G401 (cell line): ENCODE results near the gene FAM13B. TPM values are rescaled to one million over a fixed set of nuclear protein-coding genes. Genes with fewer than 3 reads are reported as not detected.
A peak's percentile ranks its signal among the peaks of the same experiment; 100 is the strongest.
"Not testable (repeated sequence)": the region's sequence is repeated elsewhere in the genome, so short reads cannot be mapped to it uniquely, and the experiment has no call there.

Experiments used
- DNase-seq: peaks from one replicate; pipeline ENCODE4 v3.0.0-alpha.2; 2015; ENCODE audit warnings: low spot score
- in situ Hi-C: cut with HindIII; loops from 2 replicates; pipeline ENCODE4 v1.10.0; 2016; ENCODE audit warnings: low sequenced_read_pairs, mixed read lengths
- total RNA-seq: library from RNA; depleted of rRNA; stranded (reverse); fragments of >200 nt; shearing (Covaris generic); gene quantifications from 2 replicates; pipeline ENCODE4 v1.2.3, GENCODE V29; 2014

Gene FAM13B
- total RNA-seq, 1 experiment from 2014 or later, result 10.9 TPM

DNA sequence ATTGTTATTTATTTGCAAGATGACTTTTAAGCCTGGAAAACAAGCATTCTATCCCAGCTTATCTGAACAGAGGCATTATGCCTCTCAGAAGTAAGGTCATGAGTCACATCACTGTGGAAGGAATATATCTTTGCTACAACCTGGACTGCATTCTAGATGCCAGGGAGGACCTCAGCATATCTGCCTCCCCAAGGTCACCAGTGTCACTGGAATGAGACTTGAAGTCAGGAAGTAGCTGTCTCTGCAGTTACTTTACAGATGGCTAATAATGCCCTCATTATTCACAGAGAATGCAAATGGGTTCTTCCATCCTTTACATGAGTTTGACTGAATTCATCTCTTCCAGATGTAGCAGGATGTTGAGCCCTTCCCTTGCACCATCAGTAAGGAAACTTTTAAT is 4.4 kb upstream of the FAM13B start:
- no peak for DNase-seq
- in situ Hi-C loops, result no loop called here

DNA sequence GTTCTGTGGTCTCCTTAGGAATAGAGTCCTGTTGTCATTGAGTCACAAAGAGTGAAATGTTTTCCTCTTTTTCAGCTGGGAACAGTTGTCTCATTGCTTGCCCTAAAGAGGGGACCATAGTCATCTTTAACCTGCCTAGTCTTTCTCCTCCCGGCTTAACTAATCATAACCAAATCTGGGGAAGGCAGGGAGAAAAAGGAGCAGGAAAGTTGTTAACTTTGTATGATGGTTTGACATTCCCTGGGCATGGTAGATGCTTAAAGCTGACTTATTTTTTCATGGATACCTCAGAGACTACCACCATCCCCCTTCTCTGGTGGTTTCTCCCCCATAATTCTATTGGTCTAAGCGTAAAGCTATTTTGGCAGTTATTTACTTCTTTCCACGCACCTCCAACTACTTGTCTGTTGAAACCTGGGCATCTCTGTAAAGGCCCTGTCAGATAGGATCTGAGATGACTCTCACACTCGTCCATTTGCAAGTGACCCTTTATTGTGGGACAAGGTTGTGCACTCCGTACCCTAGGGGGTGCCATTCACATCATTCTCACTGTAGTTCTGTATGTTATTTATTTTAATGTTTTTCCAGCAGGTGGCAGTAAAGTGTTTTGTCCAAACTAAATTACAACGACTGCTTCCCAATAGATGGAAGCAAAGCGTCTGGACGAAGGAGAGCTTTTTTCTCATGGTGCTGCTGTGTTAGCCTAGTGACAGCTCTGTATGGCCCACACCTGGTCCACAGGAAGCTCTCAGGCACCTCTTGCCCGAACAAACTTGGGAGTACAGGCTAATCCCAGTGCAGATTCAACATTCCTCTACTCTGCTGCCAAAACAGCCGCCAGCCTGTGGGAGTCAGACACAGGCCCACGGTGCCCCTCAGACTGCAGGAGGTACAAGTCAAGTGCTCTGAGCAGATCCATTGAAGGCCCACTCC is 3.0 kb upstream of the FAM13B start:
- peak; percentile 94 for DNase-seq
- in situ Hi-C loops, result no loop called here

DNA sequence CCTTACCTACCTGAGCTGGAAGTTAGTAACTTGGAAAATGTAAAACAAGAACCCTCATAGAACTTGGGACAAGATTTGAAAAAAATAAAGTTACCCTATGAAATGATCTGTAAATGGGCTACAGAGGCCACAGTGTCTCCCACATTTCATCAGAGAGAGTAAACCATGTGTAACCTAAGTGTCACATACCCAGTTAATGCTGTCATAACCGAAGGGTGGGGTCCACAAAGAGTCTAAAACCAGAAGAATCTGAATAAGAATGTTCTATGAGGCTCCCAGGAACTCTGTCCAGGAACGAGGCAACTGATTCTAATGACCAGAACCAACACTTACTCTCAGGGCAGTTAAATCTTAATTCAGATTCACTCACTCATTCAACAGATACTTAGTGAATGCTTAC is 1.0 kb upstream of the FAM13B start:
- no peak for DNase-seq
- in situ Hi-C loops, result no loop called here

DNA sequence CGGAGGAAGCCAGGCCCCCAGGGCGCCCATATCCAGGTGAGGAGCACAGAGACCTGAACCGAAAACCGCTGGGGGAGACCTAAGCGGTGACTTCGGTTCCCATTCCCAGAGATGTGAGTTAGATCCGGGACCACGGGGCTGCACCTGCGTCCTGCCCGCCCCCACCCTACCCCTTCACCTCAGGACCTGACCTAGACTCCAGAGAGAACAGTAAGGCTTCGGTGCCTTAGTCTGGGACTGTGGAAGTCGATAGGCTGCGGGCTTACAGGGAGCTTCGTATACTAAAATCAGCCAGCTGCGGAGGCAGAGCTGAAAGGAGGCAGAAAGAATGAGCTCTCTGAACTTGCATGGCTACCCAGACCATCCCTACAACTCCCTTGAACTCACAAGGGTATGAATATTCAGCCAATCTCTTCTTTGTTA is 518 bp upstream of the FAM13B start:
- in situ Hi-C loops, result no loop called here
- DNase-seq, result no peak

DNA sequence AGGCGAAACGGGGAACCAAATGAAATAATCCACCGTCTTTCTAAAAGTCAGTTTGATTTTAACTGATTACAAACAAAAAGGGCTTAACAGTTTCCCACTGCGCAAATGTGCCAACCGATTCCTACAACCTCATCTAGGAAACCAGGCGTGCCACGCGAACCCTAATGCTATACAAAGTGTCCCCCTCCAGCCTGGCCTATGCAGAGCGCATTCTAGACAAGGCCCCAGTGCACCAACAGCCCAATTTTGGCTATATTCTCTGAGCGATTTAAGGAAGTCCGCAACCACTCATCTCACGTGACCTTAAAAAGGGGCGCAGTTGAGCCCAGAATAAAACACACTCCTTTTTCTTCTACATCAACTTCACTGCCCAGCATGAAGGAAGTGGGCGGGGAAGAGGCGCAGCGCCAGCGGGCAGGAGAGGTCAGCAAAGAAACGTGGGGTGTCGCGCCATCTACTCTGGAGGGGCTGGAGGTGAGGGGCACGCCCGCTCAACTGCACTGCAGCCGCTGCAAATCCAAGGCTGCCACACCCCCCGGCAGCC is 779 bp downstream of the FAM13B start:
- peak; percentile 58 for DNase-seq
- in situ Hi-C loops, result no loop called here

DNA sequence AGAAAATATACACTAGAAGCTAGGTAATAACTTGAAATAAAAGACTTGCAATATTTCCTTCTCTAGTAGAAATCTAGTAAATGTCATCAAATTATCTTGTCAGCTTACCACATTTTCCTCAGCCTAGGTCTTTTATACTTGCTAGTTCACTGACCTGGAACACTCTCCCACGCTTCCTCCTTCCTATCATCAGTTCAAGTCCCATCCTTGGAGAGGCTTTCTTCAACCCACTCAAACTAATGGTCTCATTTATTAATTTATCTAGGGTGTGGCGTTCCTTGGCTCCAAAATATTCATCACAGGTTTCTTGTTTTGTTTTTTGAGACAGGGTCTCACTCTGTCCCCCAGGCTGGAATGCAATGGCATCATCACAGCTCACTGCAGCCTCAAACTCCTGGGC is 2.9 kb downstream of the FAM13B start:
- no peak for DNase-seq
- in situ Hi-C loops, result no loop called here

DNA sequence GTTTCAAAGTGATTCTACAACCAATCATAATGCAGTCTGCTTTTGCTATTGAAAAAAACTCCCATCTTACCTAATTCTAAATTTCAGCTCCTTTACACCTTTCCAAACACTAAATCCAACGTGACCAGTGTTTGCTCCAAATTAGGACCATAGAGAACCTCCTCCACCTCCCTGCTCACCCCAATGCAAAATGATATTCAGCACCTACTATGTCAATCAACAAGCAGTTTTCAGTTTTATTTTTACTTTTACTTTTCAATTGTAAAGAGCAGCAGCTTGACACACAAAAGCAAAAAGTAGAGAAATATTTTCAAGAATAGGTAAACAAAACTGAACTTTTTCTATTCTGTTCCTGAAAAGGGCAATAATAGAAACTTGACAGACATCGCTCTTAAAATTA is 3.4 kb downstream of the FAM13B start:
- in situ Hi-C loops, result no loop called here
- DNase-seq, result no peak

DNA sequence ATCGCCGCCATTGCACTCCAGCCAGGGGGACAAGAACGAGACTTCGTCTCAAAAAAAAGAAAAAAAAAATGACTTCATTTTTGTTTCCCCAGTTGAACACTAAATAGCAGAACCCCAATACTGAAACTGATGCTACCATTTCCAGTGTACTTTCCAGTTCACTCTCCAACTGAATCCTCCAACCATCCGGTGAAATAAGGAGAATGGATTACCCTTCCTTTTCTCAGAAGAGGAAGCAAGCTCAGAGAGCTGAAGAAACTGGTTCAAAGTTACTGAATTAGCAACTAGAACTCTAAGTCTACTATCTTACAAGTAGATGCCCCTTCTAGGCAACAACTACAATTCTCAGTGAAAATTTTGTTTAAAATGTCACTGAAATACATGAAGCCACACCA is 3.9 kb downstream of the FAM13B start:
- in situ Hi-C loops, result no loop called here
- DNase-seq, result no peak

DNA sequence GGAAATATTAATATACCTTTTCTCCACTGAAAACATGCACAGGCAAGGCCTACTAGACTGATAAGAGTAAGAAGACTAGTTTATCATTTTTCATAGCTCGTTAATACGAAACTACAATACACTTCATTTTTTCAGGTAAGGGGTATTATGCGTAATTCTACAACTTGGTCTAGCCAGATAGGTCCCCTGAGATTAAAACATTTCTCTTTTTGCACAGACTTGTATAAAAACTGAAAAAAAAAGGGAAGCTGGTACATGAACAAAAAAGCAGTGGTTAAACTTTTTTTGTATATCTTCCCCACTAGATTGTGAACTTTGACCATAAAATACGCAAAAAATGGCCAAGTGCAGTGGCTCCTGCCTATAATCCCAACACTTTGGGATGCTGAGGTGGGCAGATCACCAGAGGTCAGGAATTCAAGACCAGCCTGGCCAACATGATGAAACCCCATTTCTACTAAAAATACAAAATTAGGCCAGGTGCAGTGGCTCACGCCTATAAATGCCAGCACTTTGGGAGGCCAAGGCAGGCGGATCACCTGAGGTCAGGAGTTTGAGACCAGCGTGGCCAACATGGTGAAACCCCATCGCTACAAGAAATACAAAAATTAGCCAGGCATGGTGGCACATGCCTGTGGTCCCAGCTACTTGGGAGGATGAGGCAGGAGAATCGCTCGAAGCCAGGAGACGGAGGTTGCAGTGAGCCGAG is 4.5 kb downstream of the FAM13B start:
- in situ Hi-C loops, DNase-seq: not testable (repeated sequence)

DNA sequence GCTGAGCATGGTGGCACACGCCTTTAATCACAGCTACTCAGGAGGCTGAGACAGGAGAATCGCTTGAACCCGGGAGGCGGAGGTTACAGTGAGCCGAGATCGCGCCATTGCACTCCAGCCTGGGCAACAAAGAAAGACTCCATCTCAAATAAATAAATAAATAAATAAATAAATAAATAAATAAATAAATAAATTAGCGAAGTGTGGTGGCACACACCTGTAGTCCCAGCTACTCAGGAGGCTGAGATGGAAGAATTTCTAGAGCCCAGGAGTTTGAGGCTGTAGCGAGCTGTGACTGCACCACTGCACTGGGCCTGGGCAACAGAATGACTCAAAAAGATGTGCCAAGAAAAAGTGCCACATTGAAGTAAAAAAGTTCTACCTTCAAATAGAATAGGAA is 6.1 kb downstream of the FAM13B start:
- DNase-seq, in situ Hi-C loops: not testable (repeated sequence)

DNA sequence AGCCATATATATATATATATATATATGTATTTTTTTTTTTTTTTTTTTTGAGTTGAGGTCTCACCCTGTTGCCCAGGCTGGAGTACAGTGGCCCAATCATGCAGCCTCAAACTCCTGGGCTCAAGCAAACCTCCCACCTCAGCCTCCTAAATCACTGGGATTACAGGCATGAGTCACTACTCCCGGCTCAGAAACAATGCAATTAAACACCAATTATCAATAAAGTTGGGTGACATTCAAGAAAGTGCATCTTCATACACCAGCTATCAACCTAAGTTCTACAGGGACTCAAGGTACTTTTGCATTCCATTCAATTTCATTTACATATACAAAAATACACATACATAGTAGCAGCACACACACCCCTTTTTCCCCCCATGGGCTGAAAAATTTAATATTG is 7.6 kb downstream of the FAM13B start:
- in situ Hi-C loops, result no loop called here
- DNase-seq, result no peak

DNA sequence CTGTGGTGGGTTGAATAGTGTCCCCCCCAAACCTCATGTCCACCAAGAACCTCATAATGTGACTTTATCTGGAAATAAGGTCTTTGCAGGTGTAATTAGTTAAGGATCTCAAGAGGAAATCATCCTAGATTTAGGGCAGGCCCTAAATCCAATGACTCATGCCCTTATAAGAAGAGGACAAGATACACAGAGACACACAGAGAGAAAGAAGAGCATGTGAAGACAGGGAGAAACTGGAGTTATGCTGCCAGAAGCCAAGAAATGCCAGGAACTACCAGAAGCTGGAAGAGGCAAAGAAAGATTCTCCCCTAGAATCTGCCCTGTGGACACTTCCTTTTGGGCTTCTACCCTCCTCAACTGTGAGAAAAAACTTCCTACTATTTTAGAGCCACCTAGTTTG is 8.8 kb downstream of the FAM13B start:
- DNase-seq, result no peak
- in situ Hi-C loops, result no loop called here

DNA sequence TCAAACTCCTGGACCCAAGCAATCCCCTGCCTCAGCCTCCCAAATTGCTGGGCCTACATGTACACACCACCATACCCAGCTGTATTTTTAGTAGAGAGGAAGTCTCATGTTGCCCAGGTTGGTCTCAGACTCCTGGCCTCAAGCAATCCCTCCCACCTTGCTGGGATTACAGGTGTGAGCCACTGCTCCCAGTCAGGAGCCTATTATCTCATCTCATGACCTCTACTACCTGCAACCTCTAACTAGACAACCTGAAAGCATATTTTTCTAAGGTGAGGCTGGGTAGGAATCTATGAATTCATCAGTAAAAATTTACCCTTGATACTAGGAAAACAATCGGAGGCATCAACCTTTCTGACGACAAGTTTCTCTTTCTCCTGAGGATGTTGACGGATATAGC is 10.0 kb downstream of the FAM13B start:
- no peak for DNase-seq
- in situ Hi-C loops, result no loop called here

DNA sequence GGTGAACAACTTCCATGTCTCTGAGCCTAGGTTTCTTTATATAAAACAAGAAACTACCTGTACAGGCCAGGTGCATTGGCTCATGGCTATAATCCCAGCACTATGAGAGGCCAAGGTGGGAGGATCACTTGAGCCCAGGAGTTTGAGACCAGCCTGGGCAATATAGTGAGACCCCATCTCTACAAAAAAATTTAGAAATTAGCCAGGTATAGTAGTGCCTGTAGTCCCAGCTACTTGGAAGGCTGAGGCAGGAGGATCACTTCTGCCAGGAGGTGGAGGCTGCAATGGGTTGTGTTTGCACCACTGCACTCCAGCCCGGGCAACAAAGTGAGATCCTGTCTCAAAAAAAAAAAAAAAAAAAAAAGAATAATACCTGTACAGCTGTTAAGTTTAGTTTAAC is 11.1 kb downstream of the FAM13B start:
- no peak for DNase-seq
- in situ Hi-C loops, result no loop called here

DNA sequence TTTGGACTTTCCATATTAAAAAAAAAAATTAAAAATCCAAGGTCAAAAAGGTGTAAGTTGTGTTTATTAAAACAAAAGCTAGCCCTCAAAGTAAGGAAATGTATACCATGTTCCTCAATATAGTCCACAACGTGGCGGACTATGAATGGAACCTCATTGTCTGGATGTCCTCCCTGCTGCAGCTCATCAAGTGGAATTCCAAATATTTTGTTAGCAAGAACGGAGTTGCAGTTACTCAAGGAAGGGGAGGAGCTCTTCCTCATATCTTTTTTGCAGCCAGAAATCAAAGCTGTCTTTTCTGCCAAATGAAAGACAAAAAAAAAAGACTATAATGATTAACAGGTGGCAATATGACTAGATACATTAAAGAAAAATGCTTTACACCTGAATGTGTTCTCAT is 14.0 kb downstream of the FAM13B start:
- DNase-seq, result no peak
- in situ Hi-C loops, result no loop called here

DNA sequence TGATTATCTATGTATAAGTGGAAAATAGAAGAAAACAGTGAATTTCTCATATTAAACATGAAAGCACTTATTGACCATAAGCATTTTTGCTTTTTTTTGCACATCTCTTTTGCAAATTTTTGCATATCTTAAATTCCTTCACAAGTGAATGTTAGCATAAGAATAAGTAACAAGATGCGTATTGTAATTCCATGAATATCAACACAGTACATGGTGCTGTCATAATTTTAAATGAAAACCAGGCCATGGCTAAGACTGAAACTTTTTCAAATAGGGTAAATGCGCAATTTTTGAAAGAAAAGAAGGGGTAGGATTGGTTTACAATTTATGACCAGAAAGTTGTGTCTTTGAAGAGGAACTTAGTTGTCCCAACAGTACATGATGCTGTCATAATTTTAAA is 17.0 kb downstream of the FAM13B start:
- no peak for DNase-seq
- in situ Hi-C loops, result no loop called here

DNA sequence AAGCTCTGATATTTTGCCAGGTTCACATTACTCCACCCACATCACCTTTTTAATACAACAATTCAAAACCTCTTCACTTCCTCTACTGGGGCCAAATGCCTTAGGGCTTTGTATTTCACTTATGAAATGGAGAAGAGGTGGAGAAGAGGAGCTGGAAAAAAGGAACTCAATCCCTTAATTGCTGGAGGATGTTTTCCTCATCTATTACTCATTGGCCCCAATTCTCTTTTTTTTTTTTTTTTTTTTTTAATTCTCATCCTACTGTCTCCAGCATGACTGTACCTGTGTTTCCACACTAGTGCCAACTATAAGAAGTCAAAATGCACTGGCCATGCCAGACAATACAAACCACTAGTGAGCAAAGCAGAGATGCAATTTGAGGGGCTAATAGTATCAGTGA is 20.9 kb downstream of the FAM13B start:
- no peak for DNase-seq
- in situ Hi-C loops, result no loop called here

DNA sequence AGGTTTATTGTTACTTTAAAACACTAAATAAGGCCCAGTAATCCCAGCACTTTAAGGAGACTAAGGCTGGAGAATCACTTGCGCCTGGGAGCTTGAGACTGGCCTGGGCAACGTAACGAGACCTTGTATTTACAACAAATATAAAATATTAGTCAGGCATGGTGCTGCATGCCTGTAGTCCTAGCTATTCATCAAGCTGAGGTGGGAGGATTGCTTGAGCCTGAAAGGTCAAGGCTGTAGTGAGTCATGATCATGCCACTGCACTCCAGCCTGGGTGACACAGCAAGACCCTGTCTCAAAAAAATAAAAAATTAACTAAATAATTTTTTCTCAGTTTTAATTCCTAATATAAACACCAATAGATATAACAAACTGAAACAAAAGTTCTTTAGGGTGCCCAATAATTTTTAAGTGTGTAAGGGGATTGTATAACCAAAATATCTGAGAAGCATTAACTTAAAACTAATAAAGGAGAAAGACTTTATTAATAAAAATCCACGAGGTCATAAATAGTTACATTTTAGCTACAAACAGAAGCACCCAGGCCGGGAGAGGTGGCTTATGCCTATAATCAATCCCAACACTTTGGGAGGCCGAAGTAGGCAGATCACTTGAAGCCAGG is 32.7 kb downstream of the FAM13B start:
- no peak for DNase-seq
- in situ Hi-C loops, result no loop called here

DNA sequence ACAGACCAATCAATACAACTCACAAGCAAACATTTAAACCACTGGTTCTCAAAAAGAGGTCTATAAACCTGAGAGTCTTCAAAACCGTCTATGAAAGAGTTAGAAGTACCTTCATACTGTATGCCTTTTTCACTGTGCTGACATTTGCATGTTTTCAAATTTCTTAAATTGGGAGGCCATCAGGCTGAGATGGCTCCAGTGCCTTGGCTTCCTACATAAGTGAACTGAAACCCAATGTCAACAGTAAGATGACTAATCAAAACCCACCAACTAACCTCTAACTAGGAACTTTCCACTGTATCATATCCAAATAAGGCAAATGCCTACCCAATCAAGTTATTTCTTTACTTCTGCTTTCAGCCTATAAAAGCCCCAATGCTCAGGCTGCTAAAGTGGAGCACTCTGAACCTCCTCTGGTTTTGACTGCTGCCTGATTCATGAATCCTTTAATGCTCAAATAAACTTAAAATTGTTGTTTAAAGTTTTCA is 35.1 kb downstream of the FAM13B start:
- no peak for DNase-seq
- in situ Hi-C loops, result no loop called here

DNA sequence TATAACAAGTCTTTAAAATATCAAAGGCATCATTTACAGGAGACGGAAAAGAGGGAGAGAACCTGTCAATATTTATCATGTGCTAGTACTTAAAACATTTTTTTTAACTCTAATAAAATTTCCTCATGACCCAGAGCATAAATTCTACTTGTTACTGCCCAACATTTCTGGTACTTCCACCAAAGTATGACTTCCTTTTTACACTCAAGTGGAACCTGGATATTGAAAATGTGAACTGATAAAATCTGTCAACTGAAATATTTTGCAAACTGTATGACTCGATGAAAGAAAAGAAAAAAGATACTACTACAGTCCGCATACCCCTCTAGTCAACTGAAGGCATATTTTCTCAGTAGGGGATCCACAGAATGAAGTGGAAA is 37.1 kb downstream of the FAM13B start:
- in situ Hi-C loops, result no loop called here
- no peak for DNase-seq
